ENCODE measurements around the gene GRID2. TPM values are rescaled to one million over a fixed set of nuclear protein-coding genes. Genes with fewer than 3 reads are reported as not detected.

Gene GRID2
- total RNA-seq, 4 donors from 2014 or later, result 0.16 TPM; not detected in 3

- TF ChIP-seq CTCF (IDR thresholded peaks at IDR 0.05) (no peak), POLR2A (IDR thresholded peaks at IDR 0.05) (no peak), POLR2AphosphoS5 (IDR thresholded peaks at IDR 0.05) (no peak)
- Histone ChIP-seq H3K27me3 (no peaks in the 10 kb centered on the region), H3K36me3 (no peaks in the 10 kb centered on the region), H3K9me3 (no peaks in the 10 kb centered on the region), H3K4me1 (no peaks in the 10 kb centered on the region), H3K27ac (no peak overlapping the region), H3K4me3 (no peak overlapping the region)
- in situ Hi-C loops (cut with MboI; ENCODE audit: low pct_ligation_motif_present in 1 of 4, low pct_unique_long_range_greater_than_20kb in 1 of 4, low sequenced_read_pairs in 3 of 4) (no loop called here), intact Hi-C loops (cut with DNase I; ENCODE audit: low total_unique reads) (no loop called here)
- WGBS, 2 donors (ENCODE audit: low coverage in 1 of 2), result 44 to 45% methylated on average over 1 of the region's 1 CpG
- no peak for DNase-seq
Measured at GRCh38 chr4:92679149-92679548, 375.4 kb downstream of the GRID2 start.

GRCh38 chr4:92714640-92715039 lies 410.9 kb downstream of the GRID2 start:
- Histone ChIP-seq H3K27me3 (no peaks in the 10 kb centered on the region), H3K27ac (no peak overlapping the region), H3K36me3 (no peaks in the 10 kb centered on the region), H3K4me3 (no peak overlapping the region), H3K4me1 (no peaks in the 10 kb centered on the region), H3K9me3 (no peaks in the 10 kb centered on the region)
- WGBS, 2 donors (ENCODE audit: low coverage in 1 of 2), result 61 to 81% methylated on average over 2 to 3 of the region's 3 CpGs
- in situ Hi-C loops (cut with MboI; ENCODE audit: low pct_ligation_motif_present in 1 of 4, low pct_unique_long_range_greater_than_20kb in 1 of 4, low sequenced_read_pairs in 3 of 4), result no loop called here
- no peak for TF ChIP-seq POLR2A (IDR thresholded peaks at IDR 0.05)
- TF ChIP-seq POLR2AphosphoS5 (IDR thresholded peaks at IDR 0.05), result no peak
- no peak for TF ChIP-seq EP300 (IDR thresholded peaks at IDR 0.05; ENCODE audit: low read depth)
- TF ChIP-seq CTCF (IDR thresholded peaks at IDR 0.05), result no peak
- intact Hi-C loops (cut with DNase I; ENCODE audit: low total_unique reads), result no loop called here
- DNase-seq, result no peak

- TF ChIP-seq POLR2A (IDR thresholded peaks at IDR 0.05) (no peak), CTCF (IDR thresholded peaks at IDR 0.05) (no peak), POLR2AphosphoS5 (IDR thresholded peaks at IDR 0.05) (no peak), EP300 (IDR thresholded peaks at IDR 0.05; ENCODE audit: low read depth) (no peak)
- Histone ChIP-seq H3K27ac (no peak overlapping the region), H3K9me3 (no peaks in the 10 kb centered on the region), H3K4me1 (no peaks in the 10 kb centered on the region), H3K4me3 (no peak overlapping the region), H3K27me3 (no peaks in the 10 kb centered on the region), H3K36me3 (no peaks in the 10 kb centered on the region)
- no peak for DNase-seq
- 14 to 36% methylated on average over 1 of the region's 1 CpG for WGBS, 2 donors (ENCODE audit: low coverage in 1 of 2)
- intact Hi-C loops (cut with DNase I; ENCODE audit: low total_unique reads), result no loop called here
- in situ Hi-C loops (cut with MboI; ENCODE audit: low pct_ligation_motif_present in 1 of 4, low pct_unique_long_range_greater_than_20kb in 1 of 4, low sequenced_read_pairs in 3 of 4), result no loop called here
Measured at GRCh38 chr4:92733231-92733630, 429.5 kb downstream of the GRID2 start.

- DNase-seq, result no peak
- intact Hi-C loops (cut with DNase I; ENCODE audit: low total_unique reads) (no loop called here), in situ Hi-C loops (cut with MboI; ENCODE audit: low pct_ligation_motif_present in 1 of 4, low pct_unique_long_range_greater_than_20kb in 1 of 4, low sequenced_read_pairs in 3 of 4) (no loop called here)
- 81% methylated on average over 2 of the region's 2 CpGs for WGBS, 2 donors (ENCODE audit: low coverage in 1 of 2)
- H3K9me3 ChIP-seq, result no peaks in the 10 kb centered on the region
- no peaks in the 10 kb centered on the region for H3K27me3 ChIP-seq
- TF ChIP-seq POLR2AphosphoS5 (IDR thresholded peaks at IDR 0.05) (no peak), EP300 (IDR thresholded peaks at IDR 0.05; ENCODE audit: low read depth) (no peak), POLR2A (IDR thresholded peaks at IDR 0.05) (no peak), CTCF (IDR thresholded peaks at IDR 0.05) (no peak)
- H3K4me1 ChIP-seq, result no peaks in the 10 kb centered on the region
- no peak overlapping the region for H3K4me3 ChIP-seq
- no peaks in the 10 kb centered on the region for H3K36me3 ChIP-seq
- no peak overlapping the region for H3K27ac ChIP-seq
Measured at GRCh38 chr4:92735025-92735665, 431.4 kb downstream of the GRID2 start.

Measured in transverse colon (tissue), 4 donors.